NCI-H128 (cell line): ENCODE data around the gene SLC39A1.

Experiments
- DNase-seq: peaks from one replicate; lab custom pipeline; 2025; ENCODE audit not compliant: unreplicated experiment; lab: John Stamatoyannopoulos, UW

Gene SLC39A1

DNA sequence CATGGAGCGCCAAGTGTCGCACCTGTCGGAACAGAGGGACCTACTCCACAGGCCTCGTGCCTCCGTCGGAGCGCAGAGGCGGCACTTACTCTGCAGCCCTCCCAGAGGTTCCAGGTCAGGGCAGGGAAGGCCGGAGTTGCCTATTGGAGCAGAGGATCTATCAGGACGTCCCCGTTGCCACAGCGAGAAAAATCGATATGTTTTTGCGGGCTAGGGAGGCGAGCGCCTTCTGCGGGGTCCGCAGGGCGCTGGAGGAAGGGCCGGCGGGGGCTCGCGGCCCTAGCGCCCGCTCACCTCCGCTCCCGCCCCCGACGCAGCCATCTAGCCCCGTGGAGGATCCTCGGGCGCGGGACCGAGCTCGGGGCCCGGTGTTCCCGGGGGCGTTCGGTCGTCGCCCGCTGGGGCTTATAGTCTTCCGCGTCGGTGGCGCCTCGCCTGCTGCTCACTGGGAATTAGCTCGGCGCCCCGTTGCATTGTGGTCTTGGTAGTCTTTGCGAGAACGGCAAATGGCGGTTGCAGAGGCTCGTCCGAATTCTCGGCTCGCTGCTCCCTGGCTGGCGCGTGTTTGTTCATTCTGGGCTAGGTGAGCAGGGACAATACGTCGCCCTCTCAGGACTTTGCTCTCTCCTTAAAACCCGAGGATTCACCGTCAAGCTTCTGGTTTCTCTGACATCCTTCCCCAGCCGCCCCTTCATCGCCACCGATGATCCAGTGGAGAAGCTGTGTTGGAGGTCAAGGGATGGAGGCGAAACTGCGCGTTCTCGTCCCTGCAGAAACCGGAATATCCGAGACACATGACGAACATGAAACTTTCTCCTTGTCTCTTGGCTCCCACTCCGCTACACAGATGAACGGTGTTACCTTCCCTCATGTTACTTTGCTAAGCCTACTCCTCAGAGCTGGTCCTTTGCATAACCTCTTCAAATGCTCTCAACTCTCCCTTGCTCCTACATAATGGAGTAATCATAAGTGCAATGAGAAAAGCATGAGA is 14.2 kb upstream of the SLC39A1 start, which contains the start of gene JTB:
Gene JTB (minus strand): TSS at position 425 of the 991 bp plus-strand sequence. CDS start 422 bp downstream, at position 3.
- DNase-seq: peak; percentile 87

DNA sequence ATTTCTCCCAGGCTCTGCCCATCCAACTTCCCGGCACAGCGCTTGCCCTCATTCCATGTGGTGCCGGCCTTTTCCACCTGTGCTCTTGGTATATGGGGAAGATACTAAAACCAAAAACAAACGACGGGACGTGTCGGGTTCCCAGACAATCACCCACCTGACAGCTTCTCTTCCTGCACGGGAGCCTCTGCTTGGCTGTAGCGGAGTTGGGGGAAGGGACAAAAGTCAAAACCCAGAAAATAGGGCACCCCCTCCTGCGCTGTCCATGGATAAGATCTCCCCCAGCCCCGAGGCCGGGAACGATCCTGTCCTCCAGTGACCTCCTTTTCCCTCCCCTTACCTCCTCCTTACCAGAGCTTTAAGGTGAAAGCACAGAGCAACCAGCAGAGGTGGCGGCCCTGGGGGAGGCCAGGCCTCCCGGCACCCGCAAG is 13.5 kb upstream of the SLC39A1 start:
- no peak for DNase-seq

DNA sequence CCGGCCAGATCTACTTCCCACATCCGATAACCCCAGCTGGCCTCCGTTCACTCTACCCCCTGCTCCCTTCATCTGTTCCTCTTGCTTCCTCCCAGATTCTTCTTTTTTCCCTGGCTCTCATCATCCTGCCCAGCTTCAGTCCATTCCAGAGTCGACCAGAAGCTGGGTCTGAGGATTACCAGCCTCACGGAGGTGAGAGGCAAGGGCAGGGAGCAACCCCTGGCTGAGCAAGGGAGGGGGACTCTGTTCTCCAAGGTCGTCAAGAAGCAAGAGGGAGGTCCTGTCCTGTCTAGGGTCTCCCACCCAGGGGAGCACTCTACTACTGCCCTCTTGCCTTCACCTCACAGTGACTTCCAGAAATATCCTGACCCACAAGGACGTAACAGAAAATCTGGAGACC is 10.2 kb upstream of the SLC39A1 start:
- no peak for DNase-seq

DNA sequence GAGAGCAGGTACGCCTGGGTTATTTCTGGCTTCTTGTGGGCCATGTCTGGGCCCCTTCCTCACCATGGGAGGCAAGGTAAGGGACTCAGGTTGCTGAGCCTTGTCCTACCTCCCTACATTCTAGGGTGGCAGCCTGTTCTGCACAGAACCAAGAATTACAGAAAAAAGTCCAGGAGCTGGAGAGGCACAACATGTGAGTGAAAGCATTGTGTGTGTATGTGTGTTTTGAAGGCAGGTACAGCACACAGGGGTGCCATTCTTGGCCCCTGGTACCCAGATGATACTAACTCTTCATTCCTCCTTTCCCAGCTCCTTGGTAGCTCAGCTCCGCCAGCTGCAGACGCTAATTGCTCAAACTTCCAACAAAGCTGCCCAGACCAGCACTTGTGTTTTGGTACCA is 9.7 kb upstream of the SLC39A1 start:
- no peak for DNase-seq

DNA sequence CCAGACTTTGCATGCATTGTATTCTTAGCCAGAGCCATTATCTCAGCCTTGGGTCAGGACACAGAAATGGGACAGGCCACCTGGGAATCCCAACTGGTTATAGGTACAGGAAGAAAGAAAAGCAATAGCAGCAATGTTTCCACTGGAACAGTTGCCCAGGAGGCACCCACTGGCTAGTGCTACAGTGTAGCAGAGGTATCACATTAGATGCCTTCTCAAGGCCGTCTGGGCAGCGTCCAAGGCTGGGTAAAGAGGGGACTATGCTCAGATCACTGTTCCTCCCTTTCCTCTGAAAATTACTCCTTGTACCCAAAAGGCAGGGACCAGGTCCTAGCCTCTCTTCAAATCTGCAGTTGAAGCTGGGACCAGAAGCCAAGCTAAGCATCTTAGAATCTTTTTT is 7.0 kb upstream of the SLC39A1 start:
- no peak for DNase-seq

DNA sequence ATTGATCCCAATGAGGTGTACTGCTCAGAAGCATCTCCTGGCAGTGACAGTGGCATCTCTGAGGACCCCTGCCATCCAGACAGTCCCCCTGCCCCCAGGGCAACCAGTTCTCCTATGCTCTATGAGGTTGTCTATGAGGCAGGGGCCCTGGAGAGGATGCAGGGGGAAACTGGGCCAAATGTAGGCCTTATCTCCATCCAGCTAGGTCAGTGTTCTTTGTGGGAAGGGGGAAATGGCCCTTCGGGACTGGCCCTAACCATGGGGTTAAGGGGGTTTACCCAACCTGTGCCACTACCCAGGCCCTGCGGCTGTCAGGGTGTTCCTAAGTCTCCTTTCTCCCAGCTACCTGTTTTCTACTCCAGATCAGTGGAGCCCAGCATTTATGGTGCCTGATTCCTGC is 5.6 kb upstream of the SLC39A1 start:
- DNase-seq: no peak

DNA sequence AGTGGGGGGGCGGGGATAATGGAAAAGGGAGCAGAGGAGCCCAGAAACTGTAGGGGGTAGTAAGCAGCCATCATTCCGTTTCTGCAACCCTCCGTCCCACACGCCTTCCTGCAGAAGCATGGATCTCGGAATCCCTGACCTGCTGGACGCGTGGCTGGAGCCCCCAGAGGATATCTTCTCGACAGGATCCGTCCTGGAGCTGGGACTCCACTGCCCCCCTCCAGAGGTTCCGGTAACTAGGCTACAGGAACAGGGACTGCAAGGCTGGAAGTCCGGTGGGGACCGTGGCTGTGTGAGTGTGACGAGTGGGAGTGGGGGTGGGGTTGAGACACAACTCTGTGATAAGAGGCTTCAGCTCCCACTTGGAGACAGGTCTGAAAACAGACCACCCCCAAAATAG is 5.1 kb upstream of the SLC39A1 start:
- no peak for DNase-seq

DNA sequence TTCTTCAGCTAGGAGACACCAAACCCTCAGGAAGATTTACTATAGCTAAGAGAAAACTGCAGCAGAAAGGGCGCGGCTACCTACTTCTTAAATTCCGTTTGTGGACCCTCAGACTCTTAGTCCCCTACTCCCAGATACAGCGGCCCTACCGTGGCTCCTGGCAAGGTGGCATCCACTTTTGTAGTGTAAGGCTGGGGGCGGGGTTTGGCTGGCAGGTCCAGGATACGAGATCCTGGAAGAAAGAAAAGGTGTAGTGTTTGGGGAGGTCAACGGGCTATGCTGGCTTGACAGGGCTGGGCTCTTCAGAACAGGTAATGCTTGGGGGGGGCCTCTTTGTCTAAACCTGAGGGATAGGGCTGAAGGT is 4.6 kb upstream of the SLC39A1 start:
- DNase-seq: no peak

DNA sequence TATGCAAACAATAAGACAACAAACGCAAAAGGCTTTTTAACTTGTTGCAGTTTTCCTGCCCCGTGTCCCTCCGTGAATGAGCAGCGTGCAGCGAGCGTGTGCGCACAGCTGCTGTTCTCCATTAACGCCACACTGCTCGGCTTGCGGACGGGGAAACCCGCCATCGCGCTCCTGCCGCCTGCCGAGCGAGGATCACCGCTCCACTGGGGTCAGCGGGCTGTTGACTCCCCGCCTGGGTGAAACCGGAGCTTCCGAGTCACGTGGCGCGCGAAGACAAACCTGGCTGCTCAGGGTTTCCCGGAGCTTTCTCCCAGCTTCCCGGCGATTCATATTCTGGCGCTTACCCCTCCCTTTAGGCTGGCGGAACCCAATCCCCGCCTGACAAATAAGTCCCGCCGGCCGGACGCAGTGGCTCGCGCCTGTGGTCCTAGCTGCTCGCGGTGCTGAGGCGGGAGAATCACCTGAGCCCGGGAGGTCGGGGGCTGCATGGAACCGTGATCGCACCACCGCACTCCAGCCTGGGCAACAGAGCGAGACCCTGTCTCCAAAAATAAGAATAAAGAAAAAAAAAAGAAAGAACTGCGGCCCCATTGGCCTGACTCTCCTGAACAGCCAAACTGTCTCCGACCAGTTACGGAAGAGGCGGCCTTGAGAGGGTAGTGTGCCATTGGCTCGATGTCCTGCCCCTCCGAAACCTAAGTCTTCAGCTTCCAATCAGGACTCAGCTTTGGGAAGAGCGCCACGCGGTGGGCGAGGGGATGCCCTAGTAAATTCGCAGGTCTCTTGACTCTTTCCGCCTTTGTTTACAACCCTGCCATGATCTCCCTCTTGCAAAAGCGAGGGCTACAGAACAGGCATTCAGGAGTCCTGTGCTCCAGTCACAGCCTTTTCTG is 4.0 kb upstream of the SLC39A1 start, which contains the start of gene CREB3L4:
Gene CREB3L4 (plus strand): TSS at position 796 of the 893 bp plus-strand sequence. CDS start 624 bp downstream, outside the sequence.
- DNase-seq: peak; percentile 98

DNA sequence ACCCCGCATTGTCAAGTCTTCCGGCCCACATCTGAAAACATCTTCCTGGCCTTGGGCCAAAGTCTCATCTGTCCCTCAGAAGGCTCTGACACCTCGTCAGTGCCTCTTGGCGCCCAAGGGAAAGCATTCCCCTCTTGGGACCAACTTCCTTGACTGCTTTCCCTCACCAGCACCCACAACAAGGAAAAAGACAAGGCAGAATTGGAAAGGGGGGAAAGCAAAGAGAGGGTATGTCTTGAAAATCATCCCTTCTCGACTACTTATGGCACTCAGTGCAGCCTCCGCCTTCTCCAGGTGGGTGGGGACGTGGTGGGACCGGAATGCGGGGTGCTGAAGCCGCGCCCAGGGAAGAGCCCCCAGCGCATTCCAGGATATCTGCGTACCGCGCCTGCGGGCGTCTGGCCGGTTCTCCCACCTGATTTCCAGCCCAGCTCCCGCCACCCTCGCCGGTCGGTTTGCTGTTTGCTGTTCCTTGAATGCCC is 554 bp upstream of the SLC39A1 start:
- DNase-seq: no peak

DNA sequence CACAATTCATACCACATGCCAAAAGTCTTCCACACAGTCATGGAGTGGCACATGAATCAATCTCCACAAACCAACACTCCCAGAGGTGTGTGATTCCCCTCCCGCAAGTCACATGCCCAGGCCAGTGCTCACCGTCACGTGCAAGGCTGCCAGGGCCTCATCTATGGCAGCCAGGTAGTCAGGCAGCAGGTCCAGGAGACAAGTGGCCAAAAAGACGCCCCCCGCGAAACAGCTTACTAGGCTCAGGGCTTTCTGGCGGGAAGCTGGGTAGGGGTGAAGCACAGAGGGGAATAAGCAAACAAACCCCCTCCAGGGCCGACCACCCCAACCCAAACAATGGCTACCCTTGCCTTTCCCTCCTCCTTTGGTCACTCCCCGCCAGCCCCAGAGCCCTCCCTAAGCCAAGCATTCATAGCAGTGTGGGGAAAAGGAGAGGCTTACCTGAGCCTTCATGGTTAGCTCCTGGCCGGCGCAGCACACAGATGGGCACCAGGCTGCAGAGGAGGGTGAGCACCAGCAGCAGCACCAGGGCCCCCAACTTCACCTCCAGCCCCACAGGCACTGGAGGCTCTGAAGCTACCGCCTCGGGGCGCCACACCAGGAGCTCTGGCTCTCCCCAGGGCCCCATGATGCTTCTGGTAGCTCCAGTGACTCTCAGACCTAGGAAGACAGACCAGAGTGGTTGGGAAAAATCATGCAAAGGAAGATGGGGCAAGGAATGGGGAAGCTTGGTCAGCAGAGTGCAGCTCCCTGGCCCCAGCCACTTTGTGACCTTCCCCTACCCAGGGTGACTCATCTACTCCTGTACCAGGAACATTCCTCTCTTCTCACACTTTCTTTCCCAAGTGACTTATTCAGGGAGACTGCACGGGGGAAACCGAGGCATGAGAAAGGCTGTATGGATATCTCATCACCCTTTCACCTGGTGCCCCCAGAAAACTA is 978 bp downstream of the SLC39A1 start:
- DNase-seq: no peak

DNA sequence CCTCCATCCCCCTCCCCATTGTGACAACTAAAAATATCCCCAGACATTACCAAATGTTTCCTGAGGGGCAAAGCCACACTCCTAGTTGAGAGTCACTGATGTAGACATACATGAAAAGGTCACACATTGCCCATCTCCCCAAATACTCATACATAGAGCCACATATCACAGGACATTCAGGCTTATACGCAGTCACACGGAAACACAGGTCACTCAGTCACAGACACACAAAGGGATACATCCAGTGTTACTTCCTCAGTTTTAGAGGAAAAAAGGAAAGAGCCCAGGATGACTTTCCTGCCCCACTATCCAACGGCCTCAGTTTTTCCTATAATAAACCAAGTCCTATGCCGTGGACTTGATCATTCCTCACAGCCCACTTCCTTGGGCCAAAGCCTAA is 1.9 kb downstream of the SLC39A1 start:
- no peak for DNase-seq

DNA sequence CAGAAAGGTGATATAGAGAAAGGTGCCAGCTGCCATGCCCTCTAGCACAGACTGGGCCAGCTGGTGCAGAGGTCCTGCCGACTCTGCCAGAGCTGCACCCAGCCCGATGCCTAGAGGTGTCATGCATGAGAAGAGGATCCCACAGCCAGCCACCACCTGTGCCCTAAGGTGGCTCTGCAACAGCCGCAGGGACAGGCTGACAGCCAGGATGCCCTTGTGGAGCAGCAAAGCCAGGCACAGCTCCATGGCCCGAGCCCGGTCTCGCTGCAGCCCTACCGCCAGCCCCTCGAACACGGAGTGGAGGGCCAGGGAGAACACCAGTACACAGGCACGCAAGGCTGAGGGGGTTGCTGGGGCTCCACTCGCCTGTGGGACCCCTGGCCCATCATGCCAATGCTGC is 3.1 kb downstream of the SLC39A1 start:
- no peak for DNase-seq

DNA sequence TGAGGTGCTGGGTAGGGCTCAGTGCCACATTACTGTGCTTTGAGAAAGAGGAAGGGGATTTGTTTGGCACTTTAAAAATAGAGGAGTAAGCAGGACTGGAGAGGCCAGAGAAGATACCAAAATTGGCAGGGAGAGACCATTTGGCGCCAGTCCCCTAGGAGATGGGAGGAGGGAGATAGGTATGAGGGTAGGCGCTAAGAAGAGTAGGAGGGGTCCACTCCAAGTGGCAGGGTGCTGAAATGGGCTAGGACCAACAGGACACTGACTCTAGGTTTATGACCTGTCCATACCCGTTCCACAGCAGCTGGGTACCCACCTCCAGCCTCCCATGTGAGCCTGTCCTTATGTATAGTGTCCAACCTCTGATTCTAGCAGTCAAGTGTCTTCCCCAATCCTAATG is 3.9 kb downstream of the SLC39A1 start:
- DNase-seq: no peak

DNA sequence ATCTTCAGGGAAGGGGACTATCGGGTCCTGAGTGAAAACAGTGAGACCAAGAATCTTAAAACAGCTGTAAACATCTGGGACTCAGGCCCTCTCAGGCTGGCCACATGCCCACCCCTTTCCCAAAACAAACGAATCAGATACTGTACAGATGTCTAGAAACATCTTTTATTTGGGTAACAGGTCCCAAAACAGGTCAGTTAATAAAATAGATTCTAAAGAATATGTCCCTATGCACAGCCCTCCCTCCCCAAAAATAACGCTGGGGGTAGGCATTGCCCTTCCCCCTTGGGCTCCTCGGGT is 4.4 kb downstream of the SLC39A1 start:
- no peak for DNase-seq

DNA sequence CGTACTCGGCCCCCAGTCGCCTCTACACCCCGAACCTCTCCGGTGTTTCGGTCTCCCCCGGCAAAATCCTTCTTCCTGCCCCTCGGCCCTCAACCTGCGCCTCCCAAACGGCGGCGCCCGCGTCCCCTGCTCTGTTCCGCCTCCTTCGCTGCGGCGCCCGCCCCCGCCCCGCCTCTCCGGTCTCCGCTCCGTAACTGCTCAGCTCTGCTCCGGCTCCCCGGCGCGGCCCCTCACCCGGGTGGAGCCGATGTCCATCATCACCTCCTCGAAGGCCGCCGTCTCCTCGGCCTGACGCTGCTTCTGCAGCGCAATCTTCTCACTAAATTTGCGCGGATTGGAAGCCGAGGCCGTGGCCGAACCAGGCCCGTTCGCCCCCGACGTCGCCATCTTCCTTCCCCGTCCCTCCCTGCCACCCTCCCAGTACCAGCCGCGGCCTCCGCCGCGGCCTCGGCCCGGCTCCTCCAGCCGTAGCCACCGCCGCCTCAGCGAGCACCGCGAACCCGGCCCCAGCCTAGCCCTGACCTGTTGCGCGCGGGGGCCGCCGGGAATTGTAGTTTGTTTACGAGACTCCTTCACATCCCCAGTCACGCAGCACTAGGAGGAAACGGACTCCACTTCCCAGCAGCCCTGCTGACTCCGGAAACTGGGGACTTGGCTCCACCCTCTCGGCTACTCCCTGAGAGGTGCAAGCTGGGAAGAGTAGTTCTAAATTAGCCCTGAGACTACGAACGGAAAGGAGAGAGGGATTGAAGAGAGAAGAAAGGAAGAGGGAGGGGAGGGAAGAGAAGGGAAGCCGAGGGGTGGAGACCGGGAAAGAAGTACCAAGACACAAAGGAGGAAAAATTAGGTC is 5.0 kb downstream of the SLC39A1 start, which contains the start of gene CRTC2:
Gene CRTC2 (minus strand): TSS at position 502 of the 850 bp plus-strand sequence. CDS start 115 bp downstream, at position 387.
- peak; percentile 98 for DNase-seq

DNA sequence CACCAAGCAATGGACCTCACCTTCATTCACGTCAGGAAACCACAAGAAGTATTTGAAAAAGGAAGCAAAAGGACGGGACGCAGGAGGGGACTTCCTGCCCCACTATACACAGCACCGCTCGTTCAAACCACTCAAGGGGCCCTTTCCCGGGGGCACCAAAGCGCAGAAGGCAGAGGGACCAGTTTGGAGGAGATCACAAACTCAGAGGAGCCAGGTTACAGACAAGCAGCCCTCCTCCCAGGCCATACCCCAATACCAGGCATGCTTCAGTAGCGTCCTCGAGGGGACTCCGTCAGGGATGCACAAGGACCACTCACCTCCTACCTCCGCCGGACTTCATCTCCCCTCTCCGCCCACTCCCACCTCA is 5.6 kb downstream of the SLC39A1 start:
- DNase-seq: no peak

DNA sequence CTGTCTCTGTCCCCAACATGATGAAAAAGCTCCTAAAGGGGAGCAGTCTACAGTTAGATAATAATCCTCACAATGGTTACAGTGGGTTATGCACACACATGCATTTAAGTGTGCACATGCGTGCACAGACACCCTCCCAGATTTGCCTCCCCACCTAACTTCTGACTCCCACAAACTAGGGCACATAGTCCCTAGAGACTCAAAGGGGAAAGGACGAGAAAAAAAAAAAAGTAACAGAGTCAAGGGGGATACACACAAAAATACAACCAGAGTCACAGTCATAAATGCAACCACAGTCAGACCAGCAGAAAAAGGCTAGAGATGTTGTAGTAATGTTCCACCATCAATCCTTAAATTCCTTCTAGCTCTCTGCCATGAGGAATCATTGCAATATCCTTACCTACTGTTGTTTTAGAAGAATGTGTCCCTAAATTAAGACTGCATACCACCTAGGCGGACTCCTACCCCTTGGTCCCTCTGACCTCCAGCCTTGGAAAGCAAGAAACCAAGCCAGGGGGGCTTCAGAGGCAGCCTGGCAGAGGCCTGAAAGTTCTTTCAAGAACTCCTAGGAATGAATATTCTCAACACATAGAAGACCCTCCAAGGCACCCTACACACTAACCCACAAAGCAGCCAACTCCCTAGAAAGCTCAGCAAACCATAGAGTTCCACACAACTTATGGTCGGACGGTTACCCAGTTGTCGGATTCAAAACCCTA is 6.2 kb downstream of the SLC39A1 start:
- DNase-seq: no peak

DNA sequence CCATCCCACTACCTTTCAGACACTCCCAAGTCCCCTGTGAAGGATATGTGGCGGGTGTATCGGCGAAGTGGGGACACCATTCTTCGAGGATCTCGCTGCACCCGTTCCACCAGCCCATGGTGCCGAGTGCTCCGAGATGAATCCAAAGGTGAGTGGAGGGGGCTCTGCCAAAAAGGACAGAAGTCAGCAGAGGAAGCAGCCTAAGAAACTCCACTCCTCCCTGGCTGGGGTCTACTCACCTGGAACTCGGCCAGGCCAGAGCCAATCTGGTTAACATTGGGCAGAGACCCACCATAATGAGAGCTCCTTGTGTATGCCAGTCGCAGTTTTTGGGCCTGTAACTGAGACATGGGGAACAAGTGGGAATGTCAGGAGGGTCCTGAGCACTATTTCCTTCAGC is 8.5 kb downstream of the SLC39A1 start:
- no peak for DNase-seq
